HAP-1 (cell line): ENCODE data around the gene MUL1.

Experiments
- DNase-seq, 2 experiments: peaks; one replicate each; pipeline ENCODE4 v3.0.0-alpha.2; 2016 to 2020; ENCODE audit warnings: low spot score in 2 of 2
- H3K27me3 ChIP-seq: fragments of 250-450 bp; sonication (Bioruptor Pico); 2 replicates; pipeline ENCODE4 v1.5.1; 2020; ENCODE audit warnings: low read depth, mild to moderate bottlenecking, moderate library complexity
- H3K36me3 ChIP-seq: fragments of 250-450 bp; sonication (Bioruptor Pico); replicated peaks from 2 replicates; pipeline ENCODE4 v1.5.1; 2020; ENCODE audit warnings: mild to moderate bottlenecking
- H3K4me1 ChIP-seq: fragments of 250-450 bp; sonication (Bioruptor Pico); 2 replicates; pipeline ENCODE4 v1.5.1; 2020; ENCODE audit warnings: mild to moderate bottlenecking
- H3K4me3 ChIP-seq: fragments of 250-450 bp; sonication (Bioruptor Pico); 2 replicates; pipeline ENCODE4 v1.5.1; 2020; ENCODE audit warnings: mild to moderate bottlenecking, moderate library complexity
- H3K9me3 ChIP-seq: fragments of 250-450 bp; sonication (Bioruptor Pico); 2 replicates; pipeline ENCODE4 v1.5.1; 2020; ENCODE audit warnings: mild to moderate bottlenecking, moderate library complexity
- in situ Hi-C: fragments of 300-500 bp; cut with MboI; formaldehyde crosslinking; loops from 3 replicates; pipeline ENCODE4 v1.14.3; 2020; ENCODE audit warnings: low sequenced_read_pairs, inconsistent platforms, mixed read lengths

Gene MUL1

DNA sequence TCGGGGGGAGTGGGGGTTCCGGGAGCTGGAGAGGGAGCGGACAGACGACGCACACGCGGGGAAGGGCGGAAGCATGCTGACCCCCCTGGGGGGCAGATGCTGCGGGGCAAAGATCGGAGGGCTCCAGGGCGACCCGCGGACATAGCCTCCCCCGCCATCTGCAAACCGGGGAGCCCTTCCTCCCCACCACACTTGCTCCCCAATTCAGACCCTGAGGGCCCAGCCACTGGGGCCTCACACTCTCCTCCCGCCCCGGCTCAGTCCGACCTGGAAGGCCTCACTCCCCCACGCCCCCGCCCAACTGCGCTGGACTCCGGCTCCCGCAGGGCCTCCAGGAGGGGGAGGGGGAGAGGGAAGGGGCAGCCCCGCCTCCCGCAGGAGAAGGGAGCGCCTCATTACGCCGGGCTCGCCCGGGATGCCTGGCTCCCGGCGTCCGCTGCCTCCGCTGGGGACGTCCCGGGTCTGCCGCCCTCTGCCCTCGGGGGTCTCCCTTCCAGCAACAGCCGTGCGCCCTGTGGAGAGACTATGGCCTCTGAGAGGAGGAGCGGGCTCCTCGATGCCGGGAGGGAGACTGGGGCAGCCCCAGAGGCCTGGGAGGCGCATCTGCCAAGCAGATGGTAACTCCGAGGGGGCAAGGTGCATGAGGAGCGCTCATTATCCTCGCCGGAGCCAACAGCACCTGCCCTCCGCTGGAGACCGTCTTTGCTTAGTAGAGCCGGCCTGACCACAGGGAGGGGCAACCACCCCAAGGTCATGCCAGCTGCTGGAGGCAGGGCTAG is 21.3 kb downstream of the MUL1 start:
- Histone ChIP-seq H3K36me3 (no peaks in the 10 kb centered on the region), H3K9me3 (no peaks in the 10 kb centered on the region), H3K4me1 (no peaks in the 10 kb centered on the region), H3K27me3 (peaks cover 11% of the 10 kb centered on the region; the same call in 1 of the 2 replicates), H3K4me3 (peak overlapping the region; percentile 49)
- in situ Hi-C loops = no loop called here
- DNase-seq = peak; percentile 63 to 91

DNA sequence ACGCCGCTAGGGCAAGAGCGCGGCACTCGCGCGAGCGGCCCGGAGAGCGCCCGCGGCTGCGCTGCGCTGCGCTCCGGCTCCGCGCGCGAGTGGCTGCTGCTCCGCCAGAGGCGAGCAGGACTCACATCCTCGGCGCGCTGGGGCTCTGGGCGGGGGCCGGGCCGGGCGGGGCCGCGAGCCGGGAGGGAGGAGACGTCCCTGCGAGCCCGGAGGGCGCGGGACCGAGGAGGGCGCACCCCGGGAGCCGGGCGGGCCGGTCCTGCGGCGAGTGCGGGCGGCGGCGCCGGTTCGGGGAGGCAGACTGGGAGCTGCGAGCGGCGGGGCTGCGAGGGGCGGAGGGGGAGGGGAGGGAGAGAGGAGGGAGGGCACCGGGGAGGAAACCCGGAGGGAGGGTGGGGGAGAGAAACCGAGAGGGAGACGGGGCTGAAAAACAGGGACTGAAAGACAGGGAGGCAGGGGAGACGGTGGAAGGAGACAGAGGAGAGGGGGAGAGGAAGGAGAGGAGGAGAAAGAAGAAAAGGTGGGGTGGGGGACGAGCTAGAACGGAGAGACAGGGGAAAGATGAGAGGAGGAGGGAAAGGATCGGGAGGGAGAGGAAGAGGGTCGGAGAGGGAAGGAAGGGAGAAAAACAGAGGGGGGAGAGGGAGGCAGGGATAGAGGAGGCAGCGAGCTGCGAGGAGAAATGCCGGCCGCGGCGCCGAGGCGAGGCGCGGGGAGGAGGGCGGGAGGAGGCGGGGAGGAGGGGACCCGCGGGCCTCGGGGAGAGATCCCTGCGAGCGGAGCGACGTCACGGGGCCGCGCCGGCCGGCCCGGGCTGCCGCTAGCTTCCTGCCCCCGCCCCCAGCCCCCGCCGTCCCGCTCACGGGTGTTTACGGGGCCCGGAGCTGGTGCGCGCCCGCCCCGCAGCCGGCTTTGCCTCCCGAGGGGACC is 22.2 kb downstream of the MUL1 start, which contains the start of gene CAMK2N1:
Gene CAMK2N1, minus strand, starts transcription at position 684 of the 930 bp plus-strand sequence. CDS start 831 bp downstream, outside the sequence.
- Histone ChIP-seq H3K4me3 (peak within 1 kb of the TSS; percentile 52), H3K27me3 (peaks cover 11% of the 10 kb centered on the region; the same call in 1 of the 2 replicates), H3K36me3 (no peaks in the 10 kb centered on the region), H3K9me3 (no peaks in the 10 kb centered on the region), H3K4me1 (no peaks in the 10 kb centered on the region)
- DNase-seq = peak; percentile 77 to 92
- in situ Hi-C loops = no loop called here

DNA sequence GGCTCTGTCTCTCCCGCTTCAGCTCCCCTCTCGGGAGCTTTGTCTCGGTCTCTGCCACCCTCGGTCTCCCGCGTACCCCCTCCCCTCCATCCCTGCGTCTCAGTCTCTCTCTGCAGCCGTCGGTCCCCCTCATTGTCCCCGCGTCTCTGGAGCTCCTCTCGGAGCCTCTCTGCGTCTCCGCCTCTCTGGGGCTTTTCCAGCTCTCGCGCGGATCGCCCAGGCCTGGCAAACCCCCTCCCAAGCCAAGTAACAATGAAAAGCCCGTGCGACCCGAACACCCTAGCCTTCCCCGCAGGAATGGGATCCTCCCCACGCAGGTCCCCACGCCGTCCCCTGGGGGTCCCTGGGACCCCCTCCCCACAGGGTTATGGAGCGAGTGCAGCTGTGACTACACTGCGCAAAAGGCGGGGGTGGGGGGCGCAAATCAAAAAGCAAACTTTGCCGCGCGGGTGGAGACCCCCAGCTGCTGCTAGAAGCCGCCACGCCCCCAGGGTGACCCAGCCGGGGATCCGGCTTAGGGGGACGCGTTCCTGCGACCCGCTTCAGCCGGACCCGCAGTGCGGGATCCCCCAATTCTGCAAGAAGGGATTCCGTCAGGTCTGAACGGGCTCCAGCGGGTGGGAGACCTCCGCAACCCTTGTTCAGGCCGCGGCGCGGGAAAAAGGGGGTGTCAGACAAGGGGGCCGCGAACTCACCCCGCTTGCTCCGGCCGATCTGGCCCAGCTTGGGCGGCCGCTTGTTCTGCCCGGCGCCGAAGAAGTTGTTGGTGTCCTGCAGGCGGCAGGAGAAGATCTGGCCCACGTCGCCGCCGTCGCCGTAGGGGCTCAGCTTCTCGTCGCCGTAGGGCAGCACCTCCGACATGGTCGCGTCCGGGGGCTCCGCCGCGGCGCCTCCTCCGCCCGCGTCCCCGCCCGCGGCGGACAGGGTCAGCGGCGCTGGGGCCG is 23.2 kb downstream of the MUL1 start:
- in situ Hi-C loops = no loop called here
- peaks cover 11% of the 10 kb centered on the region; the same call in 1 of the 2 replicates for H3K27me3 ChIP-seq
- H3K9me3 ChIP-seq = no peaks in the 10 kb centered on the region
- H3K36me3 ChIP-seq = no peaks in the 10 kb centered on the region
- no peaks in the 10 kb centered on the region for H3K4me1 ChIP-seq
- DNase-seq = peak in 1 of 2 experiments; percentile 49
- peak overlapping the region; percentile 52 for H3K4me3 ChIP-seq

DNA sequence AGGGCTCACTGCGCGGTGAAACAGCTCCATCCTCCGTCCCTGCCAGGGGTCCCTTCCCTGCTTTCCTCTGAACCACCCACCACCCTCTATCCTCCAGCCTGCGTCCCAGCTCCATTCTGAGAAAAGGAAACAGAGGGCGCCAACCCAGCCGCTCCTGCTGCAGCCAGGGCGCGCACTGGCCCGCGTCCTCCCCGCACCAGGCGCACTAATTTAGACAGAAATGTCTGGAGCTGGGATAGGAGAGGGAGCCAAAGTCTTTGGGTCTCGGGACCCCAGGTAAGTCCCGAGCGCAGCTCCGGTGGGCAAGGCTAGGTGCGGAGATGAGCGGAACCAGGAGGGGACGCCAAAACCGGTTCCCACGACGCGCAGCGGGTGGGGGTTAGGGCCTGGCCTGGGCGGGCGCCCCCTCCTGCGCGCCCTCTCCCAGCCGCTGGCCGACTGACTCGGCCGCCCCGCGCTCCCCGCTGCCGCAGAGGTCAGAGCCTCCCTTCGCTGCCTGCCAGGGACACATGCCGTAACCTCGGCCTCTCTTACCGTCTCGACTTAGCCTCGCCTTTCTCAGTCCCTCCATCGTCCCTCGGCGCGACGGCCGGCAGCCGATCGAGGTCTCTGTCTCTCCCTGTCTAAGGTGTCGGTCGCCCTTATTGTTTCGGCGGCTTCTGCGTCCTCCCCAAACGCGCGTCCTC is 24.0 kb downstream of the MUL1 start:
- Histone ChIP-seq H3K27me3 (peaks cover 11% of the 10 kb centered on the region; the same call in 1 of the 2 replicates), H3K4me3 (peak overlapping the region; percentile 52), H3K36me3 (no peaks in the 10 kb centered on the region), H3K9me3 (no peaks in the 10 kb centered on the region), H3K4me1 (no peaks in the 10 kb centered on the region)
- in situ Hi-C loops = no loop called here
- peak in 1 of 2 experiments; percentile 50 for DNase-seq

DNA sequence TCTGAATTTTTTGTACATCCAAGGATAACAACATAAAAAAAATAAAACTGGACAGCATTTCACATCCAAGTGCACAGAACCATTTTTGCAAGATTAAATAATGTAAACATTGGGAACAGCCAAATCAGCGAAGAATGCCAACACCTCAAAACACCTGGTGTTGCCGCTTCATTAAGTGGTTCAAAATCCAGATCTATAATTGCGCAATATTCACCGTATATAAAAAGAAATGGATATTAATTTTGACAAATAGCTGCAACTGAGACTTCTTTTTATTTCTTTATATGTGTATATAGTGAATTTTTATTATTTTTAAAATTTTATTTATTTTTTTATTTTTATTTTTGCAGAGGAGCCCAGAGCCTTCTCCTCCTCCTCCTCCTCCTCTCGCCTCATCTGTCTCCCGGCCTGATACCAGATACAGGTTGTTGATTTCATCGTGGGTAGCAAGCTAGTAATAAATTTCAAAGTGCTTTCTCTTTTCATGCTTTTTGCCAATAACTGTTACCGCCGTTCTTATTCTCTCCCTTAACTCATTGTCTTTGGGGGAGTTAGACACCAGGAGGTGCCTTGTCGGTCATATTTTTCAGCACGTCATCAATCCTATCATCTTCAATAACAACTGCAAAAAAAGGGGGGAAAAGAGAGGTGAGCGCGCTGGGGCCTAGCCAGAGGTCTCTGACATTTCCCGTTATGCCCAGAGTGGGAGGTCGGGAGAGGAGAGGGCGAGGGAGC is 24.7 kb downstream of the MUL1 start:
- no peaks in the 10 kb centered on the region for H3K4me1 ChIP-seq
- in situ Hi-C loops = no loop called here
- H3K9me3 ChIP-seq = no peaks in the 10 kb centered on the region
- peak overlapping the region; percentile 52; the same call in 1 of the 2 replicates for H3K4me3 ChIP-seq
- no peaks in the 10 kb centered on the region for H3K36me3 ChIP-seq
- DNase-seq = no peak
- peaks cover 11% of the 10 kb centered on the region; the same call in 1 of the 2 replicates for H3K27me3 ChIP-seq

DNA sequence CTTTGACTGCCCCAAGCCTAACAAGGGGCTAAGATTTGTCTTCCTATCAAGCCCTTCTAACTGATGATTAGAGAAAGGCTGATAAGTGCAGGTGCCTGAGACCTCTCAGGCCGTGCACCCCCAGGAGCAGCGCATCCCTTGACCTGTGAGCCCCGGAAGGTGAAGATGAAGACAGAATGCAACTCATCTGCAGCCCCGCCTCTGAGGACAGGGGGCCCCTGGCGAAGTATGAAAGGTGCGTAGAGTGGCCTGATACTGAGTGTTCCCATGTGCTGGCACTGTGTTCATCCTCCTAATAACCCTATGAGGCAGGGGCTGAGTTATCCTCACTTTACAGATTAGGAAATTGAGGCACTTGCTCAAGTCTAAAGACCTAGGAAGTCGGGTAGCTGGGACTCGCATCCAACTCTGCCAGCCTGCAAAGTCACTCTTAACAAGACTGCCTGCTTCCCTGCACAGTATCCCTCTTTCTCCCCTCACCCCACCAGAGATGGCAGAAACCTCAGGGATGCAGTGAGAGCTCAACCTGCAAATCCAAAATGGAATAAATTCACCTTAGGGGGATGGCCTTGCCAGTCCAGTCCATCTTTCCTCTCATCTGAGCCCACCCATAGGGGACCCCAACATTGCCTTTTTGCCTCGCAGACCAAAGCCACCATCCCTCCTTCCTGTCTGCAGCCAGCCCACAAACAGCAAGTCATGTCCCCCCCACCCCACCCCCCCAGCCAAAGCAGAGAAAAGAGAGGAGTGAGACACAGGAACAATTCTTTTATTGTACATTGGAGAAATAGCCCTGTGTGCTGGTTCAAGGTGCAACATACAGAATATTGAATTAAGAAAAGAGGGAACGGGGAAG is 26.1 kb downstream of the MUL1 start:
- H3K36me3 ChIP-seq = no peaks in the 10 kb centered on the region
- no peak overlapping the region for H3K4me3 ChIP-seq
- H3K27me3 ChIP-seq = peaks cover 6% of the 10 kb centered on the region; the same call in 1 of the 2 replicates
- DNase-seq = no peak
- H3K9me3 ChIP-seq = no peaks in the 10 kb centered on the region
- in situ Hi-C loops = no loop called here
- H3K4me1 ChIP-seq = no peaks in the 10 kb centered on the region; the same call in 1 of the 2 replicates

DNA sequence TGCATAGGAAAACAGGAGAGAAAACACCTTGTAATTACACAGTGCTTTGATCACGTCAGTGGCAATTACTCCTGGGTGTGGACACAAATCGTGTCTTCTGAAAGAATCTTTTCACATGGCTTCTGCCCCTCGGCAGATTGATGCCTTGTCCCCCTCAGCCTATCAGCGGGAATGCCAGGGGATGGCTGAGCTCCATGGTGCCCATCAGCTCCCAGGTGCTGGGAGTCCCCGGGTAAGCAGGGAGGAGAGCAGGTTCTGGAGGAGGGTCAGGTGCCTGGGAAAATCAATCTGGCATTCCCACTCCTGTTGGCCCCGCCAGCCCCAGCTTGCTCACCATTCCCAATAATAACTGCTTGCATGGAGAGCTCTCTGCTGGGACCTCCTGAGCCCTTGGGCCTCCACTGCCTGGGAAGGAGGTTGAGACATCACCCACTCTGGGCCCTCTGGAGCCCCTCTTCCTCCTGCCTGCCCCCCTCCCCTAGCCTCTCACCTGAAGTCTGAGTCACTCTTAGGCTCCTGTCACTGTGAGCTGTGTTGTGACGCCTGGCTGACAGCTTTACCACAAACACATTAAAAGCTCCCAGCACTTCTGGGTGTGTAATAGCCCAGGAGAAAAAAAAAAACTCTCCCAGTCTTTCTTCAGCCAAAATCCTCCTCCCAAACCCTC is 26.9 kb downstream of the MUL1 start:
- no peak for DNase-seq
- Histone ChIP-seq H3K4me3 (no peak overlapping the region), H3K4me1 (peaks cover 4% of the 10 kb centered on the region), H3K36me3 (no peaks in the 10 kb centered on the region), H3K27me3 (peaks cover 12% of the 10 kb centered on the region), H3K9me3 (no peaks in the 10 kb centered on the region)
- in situ Hi-C loops = no loop called here

DNA sequence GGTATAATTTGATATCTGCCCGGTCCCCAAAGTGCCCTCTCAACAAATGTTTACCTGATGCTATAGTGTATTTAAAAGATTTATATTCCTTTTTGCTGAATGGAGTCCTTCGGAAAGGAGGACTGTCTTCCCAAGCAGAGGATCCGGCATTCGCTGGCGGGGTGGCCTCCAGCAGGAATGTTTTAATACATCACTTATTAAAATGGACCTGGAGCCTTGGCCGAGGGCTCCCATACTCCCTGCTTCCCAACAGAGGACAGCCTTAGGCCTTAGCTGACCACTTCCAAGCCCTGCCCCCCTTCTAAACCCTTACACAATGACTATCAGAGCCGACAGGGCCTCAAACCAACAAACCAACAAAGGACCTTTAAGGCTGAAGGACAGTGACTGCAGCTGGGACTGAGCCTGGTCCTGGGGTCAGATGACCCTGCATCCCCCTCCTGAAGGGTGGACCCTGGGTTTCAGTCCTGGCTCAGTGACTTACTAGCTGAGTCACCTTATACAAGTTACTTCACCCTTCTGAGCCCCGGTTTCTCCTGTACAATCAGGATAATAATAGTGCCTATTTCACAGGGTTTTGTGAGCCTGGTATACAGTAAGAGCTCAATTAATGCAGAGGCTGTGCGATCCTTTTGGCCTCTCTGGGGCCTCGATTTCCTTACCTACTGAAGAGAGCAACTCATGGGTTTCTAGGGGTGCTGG is 27.6 kb downstream of the MUL1 start:
- H3K4me1 ChIP-seq = peaks cover 4% of the 10 kb centered on the region
- no peaks in the 10 kb centered on the region for H3K9me3 ChIP-seq
- in situ Hi-C loops = no loop called here
- no peak for DNase-seq
- H3K27me3 ChIP-seq = peaks cover 12% of the 10 kb centered on the region
- H3K36me3 ChIP-seq = no peaks in the 10 kb centered on the region
- no peak overlapping the region for H3K4me3 ChIP-seq

DNA sequence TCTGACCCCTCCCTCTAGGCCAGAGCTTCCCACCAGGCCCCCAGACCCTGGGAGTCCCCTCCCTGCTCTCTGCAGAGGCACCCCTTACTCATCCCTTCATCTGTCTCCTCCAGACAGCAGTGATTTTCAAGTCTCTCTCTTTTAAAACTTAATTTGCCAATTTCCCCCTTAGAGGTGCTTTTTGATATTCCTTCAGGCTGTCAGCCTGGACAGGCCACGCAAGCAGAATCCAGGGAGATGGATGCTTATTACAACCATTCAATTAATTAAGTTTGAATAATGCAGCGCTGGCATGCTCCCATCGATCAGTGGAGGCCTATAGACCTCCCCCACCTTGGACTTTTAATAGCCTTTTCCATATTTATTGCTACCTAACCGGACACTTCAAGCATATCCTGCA is 28.1 kb downstream of the MUL1 start:
- in situ Hi-C loops = no loop called here
- Histone ChIP-seq H3K4me1 (peaks cover 4% of the 10 kb centered on the region), H3K27me3 (peaks cover 12% of the 10 kb centered on the region), H3K9me3 (no peaks in the 10 kb centered on the region), H3K36me3 (no peaks in the 10 kb centered on the region), H3K4me3 (no peak overlapping the region)
- no peak for DNase-seq

DNA sequence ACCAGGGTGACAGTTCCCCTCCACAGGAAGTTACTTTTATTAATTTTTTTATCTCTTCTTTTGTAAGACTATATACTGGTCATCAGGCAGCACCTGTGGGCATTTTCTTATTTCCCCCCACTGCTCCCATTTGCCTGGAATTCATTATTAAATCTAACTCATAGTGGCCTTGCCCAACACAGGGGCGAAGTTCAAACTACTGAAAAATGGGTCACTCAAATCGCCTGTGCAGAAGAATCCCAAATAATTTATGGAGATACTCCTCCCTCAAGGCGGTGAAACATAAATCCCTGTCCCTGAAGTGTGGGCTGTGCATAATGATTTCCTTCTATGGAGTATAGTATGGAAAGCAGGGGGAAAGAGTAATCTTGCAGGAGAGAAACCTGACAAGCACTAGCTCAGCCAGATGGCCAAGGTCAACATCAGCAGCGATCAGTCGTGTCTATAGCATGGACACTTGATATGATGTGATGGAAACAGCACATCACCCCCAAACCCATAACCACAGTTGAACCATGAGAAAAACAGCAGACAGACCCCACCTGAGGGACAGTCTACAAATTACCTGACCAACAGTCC is 29.8 kb downstream of the MUL1 start:
- H3K36me3 ChIP-seq = no peaks in the 10 kb centered on the region
- H3K27me3 ChIP-seq = peaks cover 12% of the 10 kb centered on the region; the same call in 1 of the 2 replicates
- in situ Hi-C loops = no loop called here
- DNase-seq = no peak
- no peak overlapping the region for H3K4me3 ChIP-seq
- H3K4me1 ChIP-seq = peaks cover 4% of the 10 kb centered on the region
- no peaks in the 10 kb centered on the region for H3K9me3 ChIP-seq
